Measurements from ENCODE around the gene GNG8.
A peak's percentile ranks its signal among the peaks of the same experiment; 100 is the strongest.

GNG8 gene

GRCh38 chr19:46635920-46636761 lies at the start of gene GNG8:
GNG8 (minus strand) TSS chr19:46636202; CDS start chr19:46634682, 1,520 bp downstream.
- DNase-seq (ENCODE audit: low read depth): no peak

GRCh38 chr19:46685189-46685588 lies 49.2 kb upstream of the GNG8 start:
- DNase-seq (ENCODE audit: low read depth): no peak

- DNase-seq (ENCODE audit: low read depth): peak; percentile 63
Observed at GRCh38 chr19:46678110-46678732, 42.2 kb upstream of the GNG8 start.

GRCh38 chr19:46674416-46675178 lies 38.6 kb upstream of the GNG8 start:
- no peak for DNase-seq (ENCODE audit: low read depth)

DNA sequence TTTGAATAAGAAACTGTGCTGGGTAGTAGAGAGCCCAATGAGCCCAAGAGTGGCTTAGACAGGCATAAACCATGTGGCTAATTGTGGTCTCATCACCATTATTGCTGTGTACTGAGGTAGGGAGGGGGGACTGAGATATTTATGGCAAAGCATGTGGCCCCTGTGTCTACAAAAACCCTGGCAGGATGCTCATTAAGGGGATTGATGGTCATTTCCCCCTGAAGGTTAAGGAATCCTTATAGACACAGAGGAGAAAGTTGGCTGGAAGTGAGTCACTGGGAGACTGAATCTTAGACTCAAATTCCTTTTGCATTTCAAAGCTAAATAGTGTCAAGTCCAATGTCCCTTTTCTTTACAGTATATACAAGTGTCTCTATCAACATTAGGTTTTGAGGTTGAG lies 34.8 kb upstream of the GNG8 start:
- no peak for DNase-seq (ENCODE audit: low read depth)

GRCh38 chr19:46668662-46669061 lies 32.7 kb upstream of the GNG8 start:
- no peak for DNase-seq (ENCODE audit: low read depth)

DNA sequence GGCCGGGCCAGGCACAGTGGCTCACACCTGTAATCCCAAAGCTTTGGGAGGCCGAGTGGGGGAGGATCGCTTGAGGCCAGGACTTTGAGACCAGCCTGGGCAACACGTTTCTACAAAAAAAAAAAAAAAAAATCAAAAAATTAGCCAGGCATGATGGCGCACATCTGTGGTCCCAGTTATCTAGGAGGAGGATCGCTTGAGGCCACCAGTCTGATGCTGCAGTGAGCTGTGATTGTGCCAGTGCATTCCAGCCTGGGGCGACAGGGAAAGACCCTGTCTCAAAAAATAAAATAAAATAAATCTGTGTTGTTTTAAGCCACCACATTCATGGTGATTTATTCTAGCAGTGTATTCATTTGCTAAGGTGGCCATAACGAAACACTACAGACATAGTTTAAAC lies 29.1 kb upstream of the GNG8 start:
- no peak for DNase-seq (ENCODE audit: low read depth)

GRCh38 chr19:46661735-46662592 lies 26.0 kb upstream of the GNG8 start:
- DNase-seq (ENCODE audit: low read depth): peak; percentile 69

- DNase-seq (ENCODE audit: low read depth): peak; percentile 100
Observed at GRCh38 chr19:46661020-46661731, 25.2 kb upstream of the GNG8 start, which contains the start of gene DACT3. DACT3 (minus strand) TSS chr19:46661182; CDS start chr19:46661064, 118 bp downstream.

DNA sequence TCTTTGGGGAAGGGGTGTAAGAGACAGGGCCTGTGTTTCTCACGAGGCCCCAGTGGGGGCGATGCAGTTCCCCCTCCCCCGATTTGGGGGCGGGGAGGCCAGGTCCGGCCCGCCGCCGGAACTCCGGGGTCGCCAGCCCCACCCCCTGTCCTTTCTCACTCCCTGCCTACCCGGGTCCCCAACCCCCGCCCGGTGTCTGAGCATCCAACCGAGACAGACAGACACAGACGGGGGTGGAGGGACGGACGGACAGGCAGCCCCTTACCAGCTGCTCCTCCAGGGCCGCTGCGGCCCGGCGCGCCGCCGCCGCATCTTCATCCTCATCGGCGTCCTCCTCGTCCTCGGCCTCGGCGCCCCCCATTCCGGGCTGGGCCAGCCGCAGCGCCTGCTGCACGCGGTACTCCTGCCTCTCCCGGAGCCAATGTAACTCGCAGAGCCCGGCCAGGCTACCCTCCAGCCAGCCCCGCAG lies 24.6 kb upstream of the GNG8 start:
- no peak for DNase-seq (ENCODE audit: low read depth)

DNA sequence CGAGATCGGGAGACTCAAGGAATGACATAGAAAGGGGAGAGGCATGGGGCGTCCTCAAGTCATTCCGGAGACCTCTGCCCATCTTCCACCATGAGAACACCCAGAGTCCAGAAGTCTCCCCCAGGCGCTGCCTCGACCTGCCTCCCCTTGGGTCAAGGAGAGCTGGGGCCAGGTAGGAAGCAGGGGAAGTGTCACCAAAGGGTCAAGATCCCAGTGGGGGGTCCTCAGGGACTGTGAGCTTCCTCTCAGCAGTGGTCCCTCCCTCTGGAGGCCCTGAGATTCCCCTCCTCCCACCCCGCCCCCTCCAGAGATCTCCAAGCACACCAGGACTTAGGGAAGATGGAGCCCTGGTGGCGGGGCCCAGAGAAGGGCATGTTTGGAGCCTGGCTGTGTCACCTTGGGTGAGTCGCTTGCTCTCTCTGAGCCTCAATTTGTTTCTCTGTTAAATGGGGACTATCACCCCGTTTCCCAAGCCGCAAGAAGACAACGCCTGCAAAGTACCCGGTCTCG lies 24.1 kb upstream of the GNG8 start:
- DNase-seq (ENCODE audit: low read depth): no peak

GRCh38 chr19:46659151-46660007 lies 23.4 kb upstream of the GNG8 start:
- DNase-seq (ENCODE audit: low read depth): no peak

DNA sequence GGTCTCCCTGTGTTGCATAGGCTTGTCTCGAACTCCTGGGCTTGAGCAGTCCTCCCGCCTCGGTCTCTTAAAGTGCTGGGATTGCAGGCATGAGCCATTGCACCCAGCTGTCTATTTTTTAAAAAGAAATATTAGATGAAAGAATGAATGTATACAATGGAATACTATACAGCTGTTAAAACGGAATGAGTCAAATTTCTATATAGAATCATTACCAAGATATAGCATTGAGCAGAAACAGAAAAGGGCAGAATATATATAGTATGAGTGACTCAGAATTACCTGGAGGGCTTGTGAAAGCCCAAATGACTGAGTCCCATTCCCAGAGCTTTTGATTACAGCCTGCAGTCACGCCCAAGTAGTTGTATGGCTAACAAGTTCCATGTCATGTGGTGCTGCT lies 20.5 kb upstream of the GNG8 start:
- no peak for DNase-seq (ENCODE audit: low read depth)

DNA sequence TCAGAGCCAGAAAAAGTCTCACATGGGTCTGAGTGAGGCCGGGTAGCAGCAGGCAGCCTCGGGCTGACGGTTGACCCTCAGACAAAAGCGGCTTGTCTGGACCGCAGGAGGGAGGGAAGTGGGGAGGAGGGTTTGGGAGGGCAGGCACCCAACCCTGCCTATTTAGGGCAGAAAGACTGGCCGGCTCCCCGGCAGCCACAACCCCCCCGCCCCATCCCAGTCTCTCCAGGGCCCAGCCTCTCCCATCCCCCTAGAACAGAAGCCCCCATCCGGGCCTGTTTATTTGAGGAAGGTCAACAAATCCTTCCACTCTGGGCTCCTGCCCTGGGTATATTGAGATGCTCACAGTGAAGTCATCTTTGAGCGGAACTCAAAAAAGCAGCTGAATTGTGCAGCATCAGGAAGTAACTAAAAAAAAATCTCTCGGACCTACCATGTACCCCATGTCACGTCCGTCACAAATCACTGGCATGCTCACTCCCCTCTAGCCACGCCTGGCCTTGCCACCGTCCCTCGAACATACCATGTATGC lies 18.7 kb upstream of the GNG8 start:
- no peak for DNase-seq (ENCODE audit: low read depth)

- no peak for DNase-seq (ENCODE audit: low read depth)
Observed at GRCh38 chr19:46650445-46650844, 14.4 kb upstream of the GNG8 start.

- no peak for DNase-seq (ENCODE audit: low read depth)
Observed at GRCh38 chr19:46648961-46649960, 13.3 kb upstream of the GNG8 start.

DNA sequence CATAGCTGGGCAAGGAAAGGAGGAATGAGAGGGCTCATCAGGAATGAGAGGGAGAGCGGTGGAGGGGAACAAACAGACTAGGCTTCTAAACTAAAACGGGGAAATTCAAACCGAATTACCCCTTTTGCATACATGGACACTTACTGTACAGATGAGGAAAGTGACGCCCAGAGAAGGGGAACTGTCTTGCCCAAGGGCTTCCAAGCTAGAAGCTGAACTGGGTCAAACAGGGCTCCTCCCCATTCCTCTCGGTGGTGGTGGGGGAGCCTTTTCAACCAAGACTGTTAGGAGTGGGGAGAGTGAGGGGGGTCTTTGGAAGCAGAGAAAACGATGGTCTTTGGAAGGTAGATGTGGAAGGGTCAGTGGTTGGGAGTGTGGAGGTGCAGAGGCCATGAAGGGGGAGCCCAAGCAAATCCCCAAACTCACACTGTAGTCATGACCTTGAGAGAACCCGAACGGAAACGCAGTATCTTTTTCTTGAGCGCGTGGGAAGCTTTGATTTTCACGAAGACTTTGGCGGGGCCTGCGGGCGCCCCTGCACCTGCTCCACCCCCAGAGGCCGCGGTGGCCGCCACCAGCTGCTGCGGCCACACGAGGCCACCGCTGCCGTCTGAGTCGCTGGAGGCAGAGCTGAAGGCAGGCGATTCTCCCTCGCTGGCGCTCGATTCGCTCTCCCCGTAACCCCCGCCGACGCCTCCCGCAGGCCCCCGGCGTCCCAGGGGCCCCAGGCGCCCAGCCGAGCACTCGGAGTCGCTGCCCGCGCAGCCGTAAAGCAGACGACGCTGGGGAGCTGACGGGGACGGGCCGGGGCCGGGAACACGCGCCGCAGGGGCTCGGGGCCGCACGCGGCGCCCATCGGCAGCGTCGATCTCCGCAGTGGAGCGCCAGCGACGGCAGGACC lies 12.3 kb upstream of the GNG8 start:
- no peak for DNase-seq (ENCODE audit: low read depth)

All from activated T-cell treated with anti-CD3 and anti-CD28 coated beads for 48 hours (primary cell).